ENCODE data around the gene DUSP7. TPM values are rescaled to one million over a fixed set of nuclear protein-coding genes. Genes with fewer than 3 reads are reported as not detected.

Gene DUSP7
- total and polyA plus RNA-seq, 2 donors (not counting 3 experiments of a cell fraction or from before 2014, with no cell fraction given), result 29.2 to 37.7 TPM

DNA sequence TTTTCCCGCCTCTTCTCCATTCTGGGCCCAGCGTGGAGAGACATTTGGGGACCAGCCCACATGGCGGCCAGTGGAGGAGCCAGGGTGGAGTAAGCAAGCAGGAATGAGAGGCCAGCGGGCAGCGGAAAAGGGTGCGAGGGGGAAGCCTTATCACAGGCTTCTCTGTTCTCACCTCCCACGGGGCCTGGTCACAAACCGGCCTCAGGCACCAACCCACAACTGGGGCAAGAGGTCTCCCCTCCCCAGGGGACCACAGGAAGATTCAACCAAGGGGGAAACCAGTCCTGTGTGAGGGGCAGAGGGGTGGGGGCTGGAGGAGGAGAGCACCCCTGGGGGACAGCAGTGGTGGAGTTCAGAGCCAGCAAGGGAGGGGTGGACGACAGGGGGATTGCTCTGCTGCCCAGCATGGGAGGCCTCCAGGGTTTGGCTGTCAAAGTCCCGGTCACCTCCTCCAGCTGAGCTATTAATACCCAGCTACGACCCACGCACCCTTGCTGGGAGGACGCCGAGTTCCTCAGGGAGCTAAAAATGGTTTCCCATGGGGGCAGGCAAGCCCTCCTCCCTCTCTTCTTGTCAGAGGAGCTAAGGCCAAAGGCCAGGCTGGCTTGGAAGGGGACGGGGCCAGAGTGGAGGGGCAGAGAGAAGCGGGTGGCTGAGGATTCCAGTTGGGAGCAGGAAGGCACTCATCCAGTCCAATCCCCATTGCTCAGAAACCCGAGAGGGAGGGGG is 36.9 kb downstream of the DUSP7 start:
- Histone ChIP-seq H3K36me3 (ENCODE audit: control insufficient read depth in 2 of 2, extremely low read depth in 1 of 2, insufficient read depth in 2 of 2, low read length in 2 of 2) (no peaks in the 10 kb centered on the region), H3K4me2 (ENCODE audit: insufficient read depth, low read length) (no peak overlapping the region), H4K20me1 (replicated peaks; ENCODE audit: control insufficient read depth, extremely low read depth, insufficient read depth, low read length) (no peaks in the 10 kb centered on the region), H3K27me3 (ENCODE audit: control insufficient read depth in 2 of 2, insufficient read depth in 2 of 2, low read length in 2 of 2) (no peaks in the 10 kb centered on the region), H3K79me2 (ENCODE audit: control insufficient read depth, insufficient read depth, low read length) (no peaks in the 10 kb centered on the region), H3K4me3 (replicated peaks in 1 of 3; ENCODE audit: insufficient read depth in 1 of 3, low read depth in 1 of 3, low read length in 3 of 3) (no peak overlapping the region), H3K4me1 (ENCODE audit: control insufficient read depth, extremely low read depth, insufficient read depth, low read length) (peaks cover 3% of the 10 kb centered on the region), H3K9ac (replicated peaks; ENCODE audit: extremely low read depth, insufficient read depth, low read length) (no peak overlapping the region), H3K27ac (ENCODE audit: insufficient read depth, low read depth, low read length) (no peak overlapping the region), H2AFZ (ENCODE audit: low read depth, low read length) (no peak overlapping the region), H3K9me1 (replicated peaks; ENCODE audit: control insufficient read depth, extremely low read depth, insufficient read depth, low read length) (no peaks in the 10 kb centered on the region), H3K9me3 (replicated peaks; ENCODE audit: control insufficient read depth, insufficient read depth, low read length) (no peaks in the 10 kb centered on the region)
- dilution Hi-C loops (cut with MboI; ENCODE audit: extremely low pct_ligation_motif_present, low sequenced_read_pairs) (no loop called here), intact Hi-C loops (cut with micrococcal nuclease) (no loop called here)
- BruUV-seq (replicated peaks), result no TSS peak
- FAIRE-seq (no peak), DNase-seq (ENCODE audit: low read depth, low spot score) (no peak)
- CTCF ChIA-PET, result interaction anchor here (0.6 to 1.4 kb wide), 2 partner anchors 27 to 33 kb away, joined by 3 read pairs; no protein-coding TSS in a partner anchor
- POLR2A ChIA-PET, result no interaction called here
- TF ChIP-seq, protein P1, sequence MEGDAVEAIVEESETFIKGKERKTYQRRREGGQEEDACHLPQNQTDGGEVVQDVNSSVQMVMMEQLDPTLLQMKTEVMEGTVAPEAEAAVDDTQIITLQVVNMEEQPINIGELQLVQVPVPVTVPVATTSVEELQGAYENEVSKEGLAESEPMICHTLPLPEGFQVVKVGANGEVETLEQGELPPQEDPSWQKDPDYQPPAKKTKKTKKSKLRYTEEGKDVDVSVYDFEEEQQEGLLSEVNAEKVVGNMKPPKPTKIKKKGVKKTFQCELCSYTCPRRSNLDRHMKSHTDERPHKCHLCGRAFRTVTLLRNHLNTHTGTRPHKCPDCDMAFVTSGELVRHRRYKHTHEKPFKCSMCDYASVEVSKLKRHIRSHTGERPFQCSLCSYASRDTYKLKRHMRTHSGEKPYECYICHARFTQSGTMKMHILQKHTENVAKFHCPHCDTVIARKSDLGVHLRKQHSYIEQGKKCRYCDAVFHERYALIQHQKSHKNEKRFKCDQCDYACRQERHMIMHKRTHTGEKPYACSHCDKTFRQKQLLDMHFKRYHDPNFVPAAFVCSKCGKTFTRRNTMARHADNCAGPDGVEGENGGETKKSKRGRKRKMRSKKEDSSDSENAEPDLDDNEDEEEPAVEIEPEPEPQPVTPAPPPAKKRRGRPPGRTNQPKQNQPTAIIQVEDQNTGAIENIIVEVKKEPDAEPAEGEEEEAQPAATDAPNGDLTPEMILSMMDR (IDR thresholded peaks at IDR 0.05; ENCODE audit: extremely low read depth in 1 of 2, insufficient read depth in 1 of 2, low read depth in 1 of 2, low read length in 2 of 2), result no peak
- no peak for TF ChIP-seq JUN (IDR thresholded peaks at IDR 0.05; ENCODE audit: borderline replicate concordance, insufficient read depth, insufficient read length, low read depth)
- TF ChIP-seq GATA2 (IDR thresholded peaks at IDR 0.05; ENCODE audit: insufficient read depth, insufficient read length, low read depth, low read length), result no peak
- TF ChIP-seq MAX (IDR thresholded peaks at IDR 0.05; ENCODE audit: insufficient read depth, insufficient read length), result no peak
- TF ChIP-seq POLR2AphosphoS5 (IDR thresholded peaks at IDR 0.05; ENCODE audit: insufficient read depth, low read depth, low read length), result no peak
- no peak for TF ChIP-seq FOS (IDR thresholded peaks at IDR 0.05; ENCODE audit: borderline replicate concordance, insufficient read depth, low read length)
- TF ChIP-seq POLR2A (IDR thresholded peaks at IDR 0.05; ENCODE audit: low read depth, low read length), result no peak
- no peak for TF ChIP-seq EZH2 (IDR thresholded peaks at IDR 0.05; ENCODE audit: borderline replicate concordance, low read depth, low read length, severe bottlenecking)
- no peak for TF ChIP-seq MYC (IDR thresholded peaks at IDR 0.05; ENCODE audit: low read depth, low read length)
